M059J (cell line): Measurements from ENCODE around the gene DGLUCY. TPM values are rescaled to one million over a fixed set of nuclear protein-coding genes. Genes with fewer than 3 reads are reported as not detected.

Source experiments
- total RNA-seq: library from RNA; depleted of rRNA; stranded (reverse); fragments of >200 nt; shearing (Covaris generic); gene quantifications from 2 replicates; pipeline ENCODE4 v1.2.3, GENCODE V29; 2014; rRNA removed

Gene DGLUCY
- total RNA-seq, 1 experiment from 2014 or later, result 19.9 TPM

Other genes with a start within 250 kb of the DGLUCY start
- 5.8 and 9.6 TPM in 2 replicates for gene RPS6KA5, start 53.4 kb upstream of the DGLUCY start, total RNA-seq
- 0.71 and 1.6 TPM in 2 replicates for gene GPR68, start 130.6 kb downstream of the DGLUCY start, total RNA-seq